Stimulated activated CD4-positive, alpha-beta T cell treated with anti-CD3 and anti-CD28 coated beads, Interleukin-15, amount 100 ng/mL, for 48 hours (primary cell): ENCODE data around the gene PRRC2B.
"Not testable (repeated sequence)": the region's sequence is repeated elsewhere in the genome, so short reads cannot be mapped to it uniquely, and the experiment has no call there.

Experiments
- DNase-seq, 2 donors: peaks; one replicate each; pipeline ENCODE4 v3.0.0-alpha.2; 2020; ENCODE audit warnings: low read depth in 2 of 2

The PRRC2B gene

GRCh38 chr9:131539223-131539923 lies 145.5 kb downstream of the PRRC2B start:
- DNase-seq = no peak

DNA sequence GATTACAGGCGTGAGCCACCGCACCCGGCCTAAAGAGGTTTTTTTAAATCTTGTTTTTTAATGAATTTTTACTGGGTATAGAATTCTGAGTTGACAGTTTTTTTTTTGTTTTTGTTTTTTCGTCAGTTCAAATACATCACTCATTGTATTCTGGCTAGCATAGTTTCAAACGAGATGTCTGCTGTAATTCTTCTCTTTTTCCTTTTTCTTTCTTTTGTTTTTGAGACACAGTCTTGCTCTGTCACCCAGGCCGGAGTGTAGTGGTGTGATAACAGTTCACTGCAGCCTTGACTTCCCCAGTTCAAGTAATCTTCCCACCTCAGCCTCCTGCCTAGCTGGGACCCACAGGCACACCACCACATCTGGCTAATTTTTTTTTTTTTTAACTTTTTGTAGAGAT lies 149.3 kb downstream of the PRRC2B start:
- no peak for DNase-seq

DNA sequence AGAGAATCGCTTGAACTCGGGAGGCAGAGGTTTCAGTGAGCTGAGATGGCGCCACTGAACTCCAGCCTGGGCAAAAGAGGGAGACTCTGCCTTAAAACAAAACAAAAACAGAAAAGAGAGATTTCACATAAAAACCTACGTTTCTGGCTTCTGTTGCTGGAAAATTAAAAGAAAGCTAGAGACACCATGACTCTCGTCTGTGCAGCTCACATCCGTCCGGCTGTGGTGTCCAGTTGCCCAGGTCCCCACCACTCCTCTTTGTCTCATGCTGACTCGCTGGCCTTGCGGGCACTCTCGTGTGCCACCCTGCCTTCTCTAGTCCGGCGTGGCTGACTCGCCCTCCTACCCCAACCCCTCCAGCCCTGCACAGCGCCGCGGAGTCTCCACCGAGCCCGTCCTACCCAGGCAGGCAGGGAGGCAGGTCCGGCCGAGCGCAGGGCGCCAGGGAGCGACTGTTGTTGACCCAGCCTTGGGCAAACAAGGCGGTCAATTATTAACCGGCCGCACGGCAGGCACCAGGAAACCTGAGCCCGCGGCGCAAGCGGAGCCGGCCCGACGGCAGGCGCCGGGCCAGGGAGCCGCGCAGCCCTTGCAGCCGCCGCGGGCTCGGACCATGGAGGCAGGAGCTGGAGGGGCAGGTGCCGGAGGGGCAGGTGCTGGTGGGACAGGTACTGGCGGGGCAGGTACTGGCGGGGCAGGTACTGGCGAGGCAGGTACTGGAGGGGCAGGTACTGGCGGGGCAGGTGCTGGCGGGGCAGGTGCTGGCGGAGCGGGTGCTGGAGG lies 151.3 kb downstream of the PRRC2B start, which contains the start of gene PRRT1B:
Gene PRRT1B, plus strand, starts transcription at position 521 of the 783 bp plus-strand sequence. Its CDS starts 93 bp downstream, at position 614.
- DNase-seq = no peak

DNA sequence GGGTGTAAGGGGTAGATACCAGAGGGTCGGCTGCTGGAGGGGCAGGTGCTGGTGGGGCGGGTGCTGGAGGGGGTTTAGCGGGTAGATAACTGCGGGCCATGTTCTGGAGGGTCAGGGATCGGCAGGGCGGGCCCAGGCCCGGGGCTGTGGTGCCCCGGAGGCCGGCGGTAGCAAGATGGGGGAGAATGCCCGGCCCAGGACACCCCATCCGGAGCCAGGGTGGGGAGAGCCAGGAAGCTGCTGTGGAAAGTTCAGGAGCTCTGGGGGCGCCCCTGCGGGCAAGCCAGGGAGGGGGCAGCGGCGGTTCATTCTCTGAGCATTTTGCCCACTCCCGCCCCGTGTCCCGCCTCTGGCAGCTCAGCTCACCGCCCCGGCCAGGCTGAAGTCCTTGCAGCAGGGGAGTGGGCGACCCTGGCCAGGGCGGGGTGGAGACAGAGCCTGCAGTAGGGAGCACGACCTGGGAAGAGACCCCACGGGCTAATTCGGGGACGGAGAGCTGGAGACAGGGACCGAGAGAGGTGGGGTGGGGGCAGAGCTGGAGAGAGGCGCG lies 152.0 kb downstream of the PRRC2B start:
- no peak for DNase-seq

DNA sequence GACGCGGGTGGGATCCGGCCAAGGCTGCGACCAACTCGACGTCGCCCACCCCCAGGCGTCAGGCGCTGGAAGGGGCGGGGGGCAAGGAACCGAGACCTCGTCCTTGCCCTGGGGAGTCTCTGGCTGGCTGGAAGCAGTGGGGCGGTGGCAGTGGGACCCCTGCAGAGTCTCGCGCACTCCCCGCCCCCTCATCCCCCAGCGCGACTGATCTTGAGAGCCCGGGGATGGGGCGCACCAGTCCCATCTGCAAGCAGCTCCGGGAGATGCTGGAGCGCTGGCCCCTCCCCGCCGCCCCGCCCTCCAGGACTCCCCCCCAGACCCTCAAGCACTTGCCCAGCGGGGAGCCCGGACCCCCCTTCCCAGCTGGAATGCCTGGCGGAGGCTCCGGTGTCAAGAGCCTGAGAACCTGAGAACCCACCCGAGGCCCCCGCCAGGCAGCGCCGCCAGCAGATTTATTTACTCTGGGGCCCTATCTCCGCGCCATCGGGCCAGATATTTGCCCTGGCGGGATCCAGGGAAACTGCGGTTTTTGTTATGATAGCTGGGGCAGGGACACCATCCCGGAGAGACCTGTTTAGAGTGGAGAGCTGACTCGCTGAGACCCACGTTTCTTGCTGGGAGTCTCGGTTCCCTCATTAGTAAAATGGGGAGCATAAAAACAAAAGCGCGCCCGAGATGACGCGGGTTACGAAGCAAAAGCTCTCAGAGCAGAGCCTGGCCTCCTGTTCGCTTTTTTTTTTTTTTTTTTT lies 152.6 kb downstream of the PRRC2B start:
- no peak for DNase-seq

GRCh38 chr9:131549186-131549585 lies 155.3 kb downstream of the PRRC2B start:
- not testable (repeated sequence) for DNase-seq
